Kasumi-1 (cell line): ENCODE results near the gene TRPM3.
"Not testable (repeated sequence)": the region's sequence is repeated elsewhere in the genome, so short reads cannot be mapped to it uniquely, and the experiment has no call there.

Experiments
- DNase-seq, 2 experiments: peaks; one replicate each; lab custom pipeline; 2025; lab: John Stamatoyannopoulos, UW

Gene TRPM3

DNA sequence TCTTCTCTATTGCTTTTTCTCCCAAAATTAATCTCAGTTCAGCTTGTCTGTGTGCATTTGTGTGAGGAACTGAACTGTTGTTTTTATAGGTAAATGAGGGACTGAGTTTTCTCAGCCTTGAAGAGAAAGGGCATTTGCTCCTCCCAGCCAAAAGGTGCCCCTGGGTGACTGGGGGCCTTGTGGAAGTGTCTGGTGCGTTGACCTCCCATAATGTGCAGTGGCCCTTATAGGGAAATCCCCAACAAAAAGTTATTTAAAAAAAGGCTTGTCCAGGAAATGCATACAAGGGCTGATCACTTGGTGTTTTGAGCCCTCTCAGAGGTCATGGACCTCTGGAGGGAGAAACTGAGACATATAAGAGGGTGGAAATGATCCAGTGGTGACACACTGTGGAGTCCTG lies 467.3 kb downstream of the TRPM3 start:
- no peak for DNase-seq

DNA sequence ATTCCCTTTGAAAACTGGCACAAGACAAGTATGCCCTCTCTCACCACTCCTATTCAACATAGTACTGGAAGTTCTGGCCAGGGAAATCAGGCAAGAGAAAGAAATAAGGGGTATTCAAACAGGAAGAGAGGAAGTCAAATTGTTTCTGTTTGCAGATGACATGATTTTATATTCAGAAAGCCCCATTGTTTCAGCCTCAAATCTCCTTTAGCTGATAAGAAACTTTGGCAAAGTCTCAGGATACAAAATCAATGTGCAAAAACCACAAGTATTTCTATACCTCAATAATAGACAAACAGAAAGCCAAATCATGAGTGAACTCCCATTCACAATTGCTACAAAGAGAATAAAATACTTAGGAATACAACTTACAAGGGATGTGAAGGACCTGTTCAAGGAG lies 476.8 kb downstream of the TRPM3 start:
- DNase-seq, result not testable (repeated sequence)

GRCh38 chr9:70642341-70642740 lies 479.1 kb downstream of the TRPM3 start:
- no peak for DNase-seq

- no peak for DNase-seq
These were observed 479.8 kb downstream of the TRPM3 start for GRCh38 chr9:70641631-70642030.

DNA sequence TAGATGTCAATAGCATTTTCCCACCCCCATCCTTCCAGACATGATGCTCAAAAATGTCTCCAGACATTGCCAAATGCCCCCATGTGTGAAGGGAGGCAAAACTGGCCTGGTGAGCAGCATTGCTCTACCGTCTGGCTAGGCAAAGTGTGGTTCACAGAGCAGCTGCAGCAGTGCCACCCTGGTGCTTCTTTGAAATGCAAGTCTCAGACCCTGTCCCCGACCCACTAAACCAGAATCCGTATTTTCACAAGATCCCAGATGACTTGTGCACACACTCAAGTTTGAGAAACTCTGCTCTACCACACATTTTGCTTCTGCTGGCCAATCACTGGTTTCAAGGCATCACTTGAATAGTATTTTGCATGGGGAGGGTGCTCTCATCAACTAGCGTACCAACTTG lies 480.4 kb downstream of the TRPM3 start:
- no peak for DNase-seq

- DNase-seq, result peak; percentile 61 to 75
These were observed 481.3 kb downstream of the TRPM3 start for GRCh38 chr9:70639853-70640814.

DNA sequence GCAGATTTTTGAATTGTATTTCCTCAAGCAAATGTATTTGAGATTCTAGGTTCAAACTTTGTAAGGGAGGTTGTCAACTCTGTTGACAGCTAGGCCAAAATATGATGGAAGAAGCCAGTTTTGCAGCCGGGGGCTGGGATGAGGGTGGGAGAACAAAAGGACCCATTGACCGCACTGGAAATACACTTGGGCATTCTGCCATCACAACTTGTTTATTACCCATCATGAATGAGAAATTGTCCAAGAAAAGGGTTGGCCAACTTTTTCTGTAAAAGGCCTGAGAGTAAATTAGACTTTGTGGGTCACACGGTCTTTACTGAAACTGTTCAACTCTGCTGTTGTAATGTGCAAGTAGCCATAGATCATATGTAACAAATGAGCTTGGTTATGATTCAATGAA lies 485.6 kb downstream of the TRPM3 start:
- DNase-seq, result no peak

DNA sequence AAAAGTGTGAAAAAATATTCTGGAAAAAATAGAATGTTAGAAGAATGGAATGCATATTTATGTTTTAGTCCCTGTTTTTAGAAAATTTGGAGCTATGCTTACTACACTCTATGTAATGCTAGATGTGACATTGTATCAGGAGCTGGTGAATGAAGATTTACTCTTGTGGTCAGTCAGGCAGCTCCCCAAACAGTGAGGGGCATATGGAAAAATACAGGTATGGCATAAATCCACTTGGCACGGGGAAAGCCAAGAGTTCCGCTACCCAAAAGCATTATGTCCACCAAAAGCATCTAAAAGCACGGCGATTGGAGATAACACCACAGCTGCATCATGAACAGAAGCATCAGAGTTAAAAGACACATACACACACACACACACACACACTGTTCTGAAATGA lies 486.7 kb downstream of the TRPM3 start:
- DNase-seq, result no peak

GRCh38 chr9:70630971-70631370 lies 490.4 kb downstream of the TRPM3 start:
- no peak for DNase-seq

DNA sequence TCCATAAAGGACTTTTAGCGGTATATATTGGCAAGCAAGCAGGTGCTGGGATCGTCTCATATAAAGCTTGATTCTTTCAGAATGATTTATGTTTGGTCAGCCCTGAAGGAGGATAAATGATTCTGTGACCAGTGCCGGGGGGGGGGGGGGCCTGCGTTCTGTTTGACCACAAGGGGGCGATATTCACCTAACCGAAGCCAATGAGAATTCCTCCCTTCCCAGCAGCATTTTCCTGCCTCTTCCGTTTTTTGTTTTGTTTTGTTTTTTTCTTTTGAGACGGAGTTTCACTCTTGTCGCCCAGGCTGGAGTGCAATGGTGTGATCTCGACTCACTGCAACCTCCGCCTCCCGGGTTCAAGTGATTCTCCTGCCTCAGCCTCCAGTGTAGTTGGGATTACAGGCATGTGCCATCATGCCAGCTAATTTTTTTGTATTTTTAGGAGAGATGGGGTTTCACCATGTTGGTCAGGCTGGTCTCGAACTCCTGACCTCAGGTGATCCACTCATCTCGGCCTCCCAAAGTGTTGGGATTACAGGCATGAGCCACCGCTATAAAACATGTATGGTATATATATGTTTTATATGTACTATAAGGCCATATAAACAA lies 492.2 kb downstream of the TRPM3 start:
- peak in 1 of 2 experiments; percentile 6 for DNase-seq

DNA sequence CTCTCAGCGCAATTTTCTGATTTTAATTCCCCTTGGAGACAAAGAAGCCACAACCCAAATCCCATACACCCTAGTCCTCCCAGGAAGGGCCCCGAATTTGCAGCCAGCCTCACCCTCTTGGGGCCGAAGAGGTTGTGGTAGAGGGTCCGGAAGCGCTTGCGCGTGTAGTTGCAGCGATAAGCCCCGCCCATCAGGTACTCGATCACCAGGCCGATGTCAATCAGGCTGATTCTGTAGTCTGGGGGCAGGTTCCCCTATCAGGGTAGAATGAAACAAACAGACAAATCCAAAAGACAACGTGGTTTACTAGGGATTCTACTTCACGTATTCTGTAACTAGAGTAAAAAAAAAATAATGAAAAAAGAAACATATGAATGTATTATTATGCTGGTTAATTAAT lies 496.3 kb downstream of the TRPM3 start:
- no peak for DNase-seq

DNA sequence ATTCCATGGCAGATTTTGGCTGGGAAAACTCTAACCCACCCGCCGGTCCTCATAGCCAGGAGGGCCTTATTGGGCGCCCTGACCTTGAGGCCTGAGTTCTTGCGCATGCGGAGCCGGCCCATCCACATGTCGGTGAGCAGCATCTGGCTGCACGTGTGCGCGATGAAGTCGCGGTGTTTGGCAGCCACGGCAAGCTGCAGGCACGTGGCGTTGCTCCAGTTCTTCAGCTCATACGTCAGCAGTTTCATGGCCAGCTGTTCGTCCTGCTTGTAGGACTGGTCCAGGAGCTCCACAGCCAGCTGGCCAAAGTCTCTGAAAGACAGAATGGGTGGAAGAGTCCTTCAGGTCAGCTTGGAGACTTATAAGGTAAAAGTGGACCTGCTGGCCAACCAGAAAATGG lies 502.6 kb downstream of the TRPM3 start:
- no peak for DNase-seq

DNA sequence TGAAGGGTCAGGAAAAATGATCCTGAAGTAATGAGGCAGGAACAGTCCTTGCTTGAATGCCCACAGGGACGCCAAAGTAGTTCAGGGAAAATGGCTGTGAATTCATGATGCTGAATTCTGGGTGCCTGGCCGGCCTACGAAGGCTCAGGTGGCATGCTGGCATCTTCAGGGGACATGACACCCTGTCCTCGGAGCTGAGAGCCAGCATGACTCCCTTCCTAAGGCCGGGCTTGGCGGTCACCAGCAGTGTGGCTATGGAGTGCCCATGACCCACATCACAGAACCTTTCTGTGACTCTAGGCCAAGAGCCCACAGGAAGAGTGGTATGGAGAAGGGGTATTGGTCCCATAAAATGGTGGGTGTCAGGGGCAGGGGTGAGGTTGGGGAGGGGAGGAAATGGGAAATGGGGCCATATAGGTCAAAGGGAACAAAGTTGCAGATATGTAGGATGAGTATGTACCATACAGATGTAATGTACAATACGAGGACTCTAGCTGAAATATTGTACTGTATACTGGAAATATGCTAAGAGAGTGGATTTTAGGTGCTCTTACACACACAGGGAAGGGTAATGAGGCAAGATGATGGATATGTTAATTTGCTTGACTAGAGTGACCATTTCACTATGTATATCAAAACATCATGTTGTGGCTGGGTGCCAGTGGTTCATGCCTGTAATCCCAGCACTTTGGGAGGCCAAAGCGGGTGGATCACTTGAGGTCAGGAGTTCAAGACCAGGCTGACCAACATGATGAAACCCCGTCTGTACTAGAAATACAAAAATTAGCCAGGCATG lies 504.2 kb downstream of the TRPM3 start:
- no peak for DNase-seq

DNA sequence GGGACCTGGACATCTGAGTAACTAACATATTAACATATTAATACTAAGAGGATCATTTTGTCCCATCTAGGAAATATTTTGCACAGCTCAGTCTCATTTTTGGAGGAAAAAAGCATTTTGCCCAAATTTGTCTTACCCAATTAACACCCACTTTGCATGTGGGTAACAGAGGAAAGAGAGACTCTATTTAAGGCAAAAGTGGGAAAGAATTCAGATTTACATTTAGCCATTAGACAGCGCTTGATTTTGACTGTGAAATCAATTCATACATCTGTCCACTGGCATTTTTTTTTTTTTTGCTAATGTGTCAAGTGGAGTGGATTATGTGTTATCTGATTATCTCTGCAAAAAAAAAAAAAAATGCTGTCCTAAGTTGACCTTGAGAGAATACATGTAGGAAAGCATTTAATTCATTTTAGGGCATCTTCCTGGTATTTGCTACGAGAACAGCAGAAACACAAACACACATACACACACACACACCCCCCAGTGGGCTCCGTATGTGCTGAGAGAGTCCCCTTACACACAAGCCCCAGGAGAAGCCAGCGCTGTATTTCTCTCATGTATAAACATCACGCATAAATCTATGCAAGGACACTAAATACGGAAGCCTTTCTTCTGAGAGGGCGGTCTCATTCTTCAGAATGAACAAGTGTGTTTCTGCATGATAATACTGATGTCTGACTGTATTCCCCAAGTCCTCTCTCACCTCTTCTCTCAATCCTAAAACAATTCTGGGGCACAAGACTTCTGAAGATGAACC lies 505.0 kb downstream of the TRPM3 start:
- no peak for DNase-seq

GRCh38 chr9:70615464-70616138 lies 505.8 kb downstream of the TRPM3 start:
- peak; percentile 17 to 28 for DNase-seq

DNA sequence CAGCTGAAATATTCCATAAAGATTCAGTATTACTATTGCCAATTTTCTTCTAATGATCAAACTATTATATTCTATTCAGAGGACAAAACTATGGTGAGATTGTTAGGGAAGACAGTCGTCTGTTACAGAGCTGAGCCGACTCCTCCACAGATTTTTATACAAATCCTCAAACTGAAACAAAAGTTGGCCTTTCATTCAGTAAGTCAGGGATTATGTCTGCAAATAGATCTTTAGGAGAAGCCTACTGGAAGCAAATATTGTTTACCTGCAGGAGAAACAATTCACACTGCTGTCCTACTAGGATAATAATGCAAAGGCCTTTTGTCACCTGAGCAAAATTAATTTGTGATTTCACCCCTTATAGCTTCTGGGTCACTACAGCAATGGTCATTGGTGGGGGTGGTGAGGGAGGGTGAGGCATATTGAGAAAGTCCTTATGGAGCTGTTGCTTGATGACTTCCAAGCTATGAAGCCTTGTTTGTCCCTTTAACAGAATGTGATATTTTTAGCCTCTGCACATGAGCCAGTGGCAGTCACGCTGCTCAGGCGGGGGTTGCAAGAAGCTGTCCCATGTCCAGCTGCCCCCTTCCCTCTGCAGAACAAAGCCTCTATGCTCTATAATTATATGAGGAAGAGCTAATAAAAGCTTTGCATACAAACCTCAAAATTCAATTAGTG lies 506.5 kb downstream of the TRPM3 start:
- no peak for DNase-seq

DNA sequence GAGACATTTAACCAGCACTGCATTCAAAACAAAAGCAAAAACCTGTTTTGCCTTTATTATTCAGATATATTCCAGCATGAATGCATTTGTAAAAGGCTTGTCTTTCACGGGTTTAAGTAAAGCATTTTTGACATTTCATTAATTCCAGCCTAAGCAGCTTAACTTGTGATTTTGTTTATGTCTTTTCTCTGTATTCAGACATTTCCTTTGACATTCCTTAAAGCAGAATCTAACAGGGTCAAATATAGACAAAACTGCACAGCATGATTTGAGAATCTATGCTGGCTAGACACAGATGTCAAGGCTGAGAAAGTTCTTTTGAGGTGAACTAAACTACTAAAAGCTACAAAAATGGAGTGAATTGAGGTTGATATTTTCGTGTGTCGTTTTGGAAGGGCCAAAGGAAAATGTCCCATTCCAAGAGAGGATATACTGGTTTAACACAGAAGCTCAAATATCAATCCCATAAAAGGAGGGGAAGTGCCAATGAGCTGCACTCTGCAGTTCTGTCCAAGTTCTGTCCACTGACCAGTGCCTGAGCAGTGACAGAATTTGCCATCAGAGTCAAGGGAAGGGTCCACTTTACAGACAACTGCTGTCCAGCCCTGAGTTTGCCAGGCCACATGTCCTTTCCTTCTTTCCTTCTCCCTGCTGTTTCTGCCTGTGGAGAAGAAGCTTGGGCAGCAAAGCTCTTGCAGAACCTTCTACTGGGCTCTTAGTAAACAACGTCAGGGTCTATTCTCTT lies 508.2 kb downstream of the TRPM3 start:
- no peak for DNase-seq

- DNase-seq, result no peak
These were observed 511.2 kb downstream of the TRPM3 start for GRCh38 chr9:70610287-70610644.

DNA sequence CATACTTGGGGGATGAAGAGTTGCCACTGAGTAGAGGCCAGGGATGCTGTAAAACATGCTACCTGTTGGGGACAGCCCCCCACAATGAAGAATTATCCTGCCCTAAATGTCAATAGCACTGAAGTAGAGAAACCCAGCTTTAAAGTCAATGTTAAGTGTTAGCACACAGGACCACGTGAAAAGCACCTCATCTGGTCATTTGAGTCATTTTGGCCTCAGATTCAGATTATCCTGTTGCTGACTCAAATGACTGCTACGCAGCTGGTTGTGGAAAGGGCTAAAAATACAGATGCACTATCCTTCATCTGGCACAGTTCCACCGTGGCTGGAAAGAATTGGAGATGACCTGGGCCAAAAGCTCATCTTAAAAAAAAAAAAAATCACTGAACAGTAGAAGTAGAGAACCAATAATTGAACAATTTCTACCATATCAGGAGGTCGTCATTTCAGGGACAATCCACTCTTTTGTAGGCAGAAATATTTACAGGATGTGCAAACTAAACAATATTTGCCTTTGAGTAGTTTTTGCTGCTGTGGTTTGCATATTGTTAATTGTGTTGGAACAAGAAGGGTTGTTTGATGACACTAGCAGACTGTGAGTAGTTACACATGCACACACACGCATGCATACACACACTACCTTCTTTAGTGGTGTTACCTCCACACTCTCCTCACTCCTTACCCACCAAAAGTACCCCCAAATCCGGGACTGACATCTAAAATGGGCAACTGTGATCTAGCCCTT lies 511.7 kb downstream of the TRPM3 start:
- no peak for DNase-seq
